Esophagus muscularis mucosa (tissue), 4 donors: ENCODE measurements around the gene ZNF568.

Experiments used
- EP300 ChIP-seq: sonication (generic); formaldehyde crosslinking; IDR thresholded peaks from one replicate; pipeline ENCODE4 v1.6.1; 2017; ENCODE audit warnings: antibody characterized with exemption
- POLR2AphosphoS5 ChIP-seq, 2 donors: sonication (generic); formaldehyde crosslinking; IDR thresholded peaks; one replicate each; pipeline ENCODE4 v1.6.1; 2017; ENCODE audit warnings: antibody characterized with exemption in 2 of 2
- TF ChIP-seq, protein P1 (sequence below), 3 experiments: fragments of 200-600 bp in 2 of 3; fragments of 450-650 bp in 1 of 3; sonication (generic) in 2 of 3; IDR thresholded peaks; one replicate each; pipeline ENCODE4 v1.5.1; 2017 to 2019; ENCODE audit warnings: antibody characterized with exemption in 3 of 3, mild to moderate bottlenecking in 2 of 3, moderate library complexity in 1 of 3

DNA sequence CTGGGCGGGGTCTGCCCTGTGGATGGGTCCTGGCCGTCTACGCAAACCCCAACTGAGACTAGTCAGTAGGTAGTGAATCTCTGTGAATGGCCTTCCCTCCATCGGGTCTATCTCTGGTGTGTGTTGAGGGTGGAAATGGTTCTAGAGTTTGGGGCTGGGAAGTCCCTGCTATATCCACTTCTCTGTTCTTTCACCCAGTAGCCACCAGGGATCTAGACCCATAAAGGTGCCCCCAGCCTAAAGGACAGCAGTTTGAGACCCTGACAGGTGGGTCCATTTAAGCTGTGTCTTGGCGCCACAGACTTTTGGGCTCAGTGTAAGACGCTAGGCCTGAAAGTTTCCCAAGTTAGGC, 57.7 kb downstream of the ZNF568 start:
- TF ChIP-seq, protein P1, sequence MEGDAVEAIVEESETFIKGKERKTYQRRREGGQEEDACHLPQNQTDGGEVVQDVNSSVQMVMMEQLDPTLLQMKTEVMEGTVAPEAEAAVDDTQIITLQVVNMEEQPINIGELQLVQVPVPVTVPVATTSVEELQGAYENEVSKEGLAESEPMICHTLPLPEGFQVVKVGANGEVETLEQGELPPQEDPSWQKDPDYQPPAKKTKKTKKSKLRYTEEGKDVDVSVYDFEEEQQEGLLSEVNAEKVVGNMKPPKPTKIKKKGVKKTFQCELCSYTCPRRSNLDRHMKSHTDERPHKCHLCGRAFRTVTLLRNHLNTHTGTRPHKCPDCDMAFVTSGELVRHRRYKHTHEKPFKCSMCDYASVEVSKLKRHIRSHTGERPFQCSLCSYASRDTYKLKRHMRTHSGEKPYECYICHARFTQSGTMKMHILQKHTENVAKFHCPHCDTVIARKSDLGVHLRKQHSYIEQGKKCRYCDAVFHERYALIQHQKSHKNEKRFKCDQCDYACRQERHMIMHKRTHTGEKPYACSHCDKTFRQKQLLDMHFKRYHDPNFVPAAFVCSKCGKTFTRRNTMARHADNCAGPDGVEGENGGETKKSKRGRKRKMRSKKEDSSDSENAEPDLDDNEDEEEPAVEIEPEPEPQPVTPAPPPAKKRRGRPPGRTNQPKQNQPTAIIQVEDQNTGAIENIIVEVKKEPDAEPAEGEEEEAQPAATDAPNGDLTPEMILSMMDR (IDR thresholded peaks at IDR 0.05), result no peak
- TF ChIP-seq POLR2AphosphoS5 (IDR thresholded peaks at IDR 0.05), result no peak
- TF ChIP-seq EP300, result no peak
